Activated naive CD4-positive, alpha-beta T cell treated with Interleukin-2 at 50 U/mL for 16 hours (primary cell): ENCODE data around the gene KRT7.

Experiments used
- DNase-seq: peaks from one replicate; pipeline ENCODE4 v3.0.0-alpha.2; 2020

KRT7 gene

GRCh38 chr12:52212701-52213563 is 20.1 kb upstream of the KRT7 start:
- no peak for DNase-seq

GRCh38 chr12:52213564-52214420 is 19.3 kb upstream of the KRT7 start:
- DNase-seq: peak; percentile 61

- DNase-seq: no peak
Measured at GRCh38 chr12:52214421-52214802, 18.6 kb upstream of the KRT7 start.

GRCh38 chr12:52215587-52216031 is 17.4 kb upstream of the KRT7 start:
- no peak for DNase-seq

GRCh38 chr12:52216100-52216499 is 16.9 kb upstream of the KRT7 start:
- DNase-seq: no peak

- no peak for DNase-seq
Measured at GRCh38 chr12:52216807-52217206, 16.2 kb upstream of the KRT7 start.

GRCh38 chr12:52217223-52217622 is 15.8 kb upstream of the KRT7 start:
- DNase-seq: no peak

GRCh38 chr12:52218001-52218400 is 15.0 kb upstream of the KRT7 start:
- DNase-seq: no peak

GRCh38 chr12:52220477-52220876 is 12.6 kb upstream of the KRT7 start:
- no peak for DNase-seq

GRCh38 chr12:52221070-52221781 is 11.8 kb upstream of the KRT7 start:
- DNase-seq: no peak

GRCh38 chr12:52221912-52222457 is 11.1 kb upstream of the KRT7 start:
- DNase-seq: peak; percentile 79

GRCh38 chr12:52222692-52223091 is 10.4 kb upstream of the KRT7 start:
- DNase-seq: no peak

- no peak for DNase-seq
Measured at GRCh38 chr12:52223406-52224039, 9.5 kb upstream of the KRT7 start.

GRCh38 chr12:52224151-52224550 is 8.9 kb upstream of the KRT7 start:
- DNase-seq: no peak

GRCh38 chr12:52225752-52226151 is 7.3 kb upstream of the KRT7 start:
- no peak for DNase-seq

GRCh38 chr12:52226446-52226845 is 6.6 kb upstream of the KRT7 start:
- DNase-seq: no peak

- no peak for DNase-seq
Measured at GRCh38 chr12:52227606-52228166, 5.4 kb upstream of the KRT7 start.

GRCh38 chr12:52228366-52228765 is 4.7 kb upstream of the KRT7 start:
- no peak for DNase-seq

GRCh38 chr12:52228931-52229330 is 4.1 kb upstream of the KRT7 start:
- DNase-seq: no peak

- DNase-seq: no peak
Measured at GRCh38 chr12:52229836-52230343, 3.2 kb upstream of the KRT7 start.

- no peak for DNase-seq
Measured at GRCh38 chr12:52230364-52231281, 2.4 kb upstream of the KRT7 start.
